Measurements from ENCODE around the gene CCDC3.

DNA sequence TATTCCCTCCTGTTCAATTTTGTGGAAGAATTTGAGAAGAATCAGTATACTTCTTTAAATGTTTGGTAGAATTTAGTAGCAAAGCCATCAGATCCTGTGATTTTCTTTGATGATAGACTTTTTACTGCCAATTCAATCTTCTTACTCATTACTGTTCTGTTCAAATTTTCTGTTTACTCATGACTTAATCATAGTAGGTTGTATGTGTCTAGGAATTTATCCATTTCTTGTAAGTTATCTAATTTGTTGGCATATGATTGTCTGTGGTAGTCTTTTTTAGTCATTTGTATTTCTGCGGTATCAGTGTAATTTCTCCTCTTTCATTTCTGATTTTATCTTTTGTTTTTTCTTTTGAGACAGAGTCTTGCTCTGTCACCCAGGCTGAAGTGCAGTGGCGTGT is 87.4 kb downstream of the CCDC3 start:
- TF ChIP-seq ZNF274 (IDR thresholded peaks at IDR 0.05; ENCODE audit: borderline replicate concordance, extremely low read depth, low read length): no peak
- no peak for TF ChIP-seq EZH2 (IDR thresholded peaks at IDR 0.05; ENCODE audit: low read depth, low read length, severe bottlenecking)

Data from H1 (cell line).